K562 (cell line): ENCODE data around the gene SNX1. TPM values are rescaled to one million over a fixed set of nuclear protein-coding genes. Genes with fewer than 3 reads are reported as not detected.
A peak's percentile ranks its signal among the peaks of the same experiment; 100 is the strongest.

ENCODE experiments used
- BRD4 ChIP-seq: fragments of 200-600 bp; sonication (generic); IDR thresholded peaks from 2 replicates; pipeline ENCODE4 v1.6.1; 2017; ENCODE audit warnings: inconsistent platforms
- ELF2 ChIP-seq: fragments of 250-450 bp; sonication (Bioruptor Pico); IDR thresholded peaks from 2 replicates; pipeline ENCODE4 v1.5.0; 2021; ENCODE audit warnings: mild to moderate bottlenecking
- GATA2 ChIP-seq: sonication (generic); formaldehyde crosslinking; IDR thresholded peaks from 2 replicates; pipeline ENCODE4 v1.4.0; 2020; ENCODE audit warnings: mild to moderate bottlenecking, missing genetic modification reagents
- HES1 ChIP-seq: fragments of 450-650 bp; IDR thresholded peaks from 2 replicates; pipeline ENCODE4 v1.6.1; 2016; ENCODE audit warnings: low read depth, mild to moderate bottlenecking, moderate library complexity
- ILF3 ChIP-seq: fragments of 450-650 bp; IDR thresholded peaks from 2 replicates; pipeline ENCODE4 v1.6.1; 2018; ENCODE audit warnings: antibody characterized with exemption, mild to moderate bottlenecking, moderate library complexity, borderline replicate concordance
- KAT2B ChIP-seq: IDR thresholded peaks from one replicate; pipeline ENCODE4 v1.6.1; 2012; ENCODE audit warnings: low read depth, mild to moderate bottlenecking, control low read depth, inconsistent platforms, low read length, moderate library complexity
- MLX ChIP-seq, 2 experiments: fragments of 450-650 bp in 1 of 2; sonication (generic) in 1 of 2; formaldehyde crosslinking; conservative IDR thresholded peaks; 2 replicates each; pipeline versions ENCODE4 v1.4.0 to v1.8.1; 2020 to 2022; ENCODE audit warnings: mild to moderate bottlenecking in 1 of 2, missing genetic modification reagents in 1 of 2
- NBN ChIP-seq: fragments of 450-650 bp; IDR thresholded peaks from 2 replicates; pipeline ENCODE4 v1.6.1; 2016; ENCODE audit warnings: low read depth, mild to moderate bottlenecking
- NCOA1 ChIP-seq: fragments of 450-650 bp; IDR thresholded peaks from 2 replicates; pipeline ENCODE4 v1.6.1; 2016; ENCODE audit warnings: low read depth
- NRF1 ChIP-seq, 2 experiments: fragments of 450-650 bp; IDR thresholded peaks in 1 of 2; conservative IDR thresholded peaks in 1 of 2; 2 replicates each; pipeline ENCODE4 v1.6.1; 2014; ENCODE audit warnings: mild to moderate bottlenecking in 2 of 2
- PHB ChIP-seq: fragments of 250-450 bp; sonication (Bioruptor Pico); IDR thresholded peaks from 2 replicates; pipeline ENCODE4 v1.5.0; 2021
- ZBTB7A ChIP-seq: IDR thresholded peaks from 2 replicates; pipeline ENCODE4 v1.6.1; 2011; ENCODE audit warnings: low read depth, mild to moderate bottlenecking, low read length, moderate library complexity, borderline replicate concordance; ENCODE audit not compliant: control insufficient read depth
- ZNF133 ChIP-seq: fragments of 250-450 bp; sonication (Bioruptor Pico); IDR thresholded peaks from 2 replicates; pipeline ENCODE4 v1.4.0; 2020; ENCODE audit warnings: mild to moderate bottlenecking
- ZNF263 ChIP-seq: sonication (generic); formaldehyde crosslinking; IDR thresholded peaks from 2 replicates; pipeline ENCODE4 v1.8.0; 2022; ENCODE audit warnings: mild to moderate bottlenecking, missing genetic modification reagents, borderline replicate concordance
- polyA plus RNA-seq, 8 experiments: library from polyadenylated mRNA; depleted of rRNA in 4 of 8; stranded (reverse) in 5 of 8; unstranded in 3 of 8; fragments of >200 nt; fragmentation: Nextera tagmentation in 2 of 8; fragmentation: Illumina TruSeq in 1 of 8; extraction: Ambion mirVana in 2 of 8; extraction: Trizol in 1 of 8; gene quantifications; 2 replicates each; pipeline versions ENCODE4 v1.2.1 to v1.2.3, GENCODE V29; 2011 to 2014; ENCODE audit warnings: inconsistent platforms in 1 of 8, missing spikeins in 1 of 8
- total RNA-seq, 7 experiments: library from RNA; depleted of rRNA in 6 of 7; stranded (reverse); fragments of >200 nt in 6 of 7; fragmentation: Illumina TruSeq in 2 of 7; extraction: Trizol in 2 of 7; gene quantifications; 2 replicates each; pipeline versions ENCODE4 v1.2.1 to v1.2.3, GENCODE V29; 2011 to 2021; ENCODE audit warnings: low replicate concordance in 1 of 7
- TF ChIP-seq, protein P1 (sequence below): fragments of 250-450 bp; sonication (Bioruptor Pico); IDR thresholded peaks from 2 replicates; pipeline ENCODE4 v1.5.0; 2021; ENCODE audit warnings: mild to moderate bottlenecking, moderate library complexity
- TF ChIP-seq, protein P2 (sequence below): sonication (generic); formaldehyde crosslinking; IDR thresholded peaks from 2 replicates; pipeline ENCODE4 v1.8.0; 2022; ENCODE audit warnings: mild to moderate bottlenecking, missing genetic modification reagents
- TF ChIP-seq, protein P3 (sequence below): sonication (generic); formaldehyde crosslinking; IDR thresholded peaks from 2 replicates; pipeline ENCODE4 v1.8.1; 2023; ENCODE audit warnings: mild to moderate bottlenecking, missing genetic modification reagents
- TF ChIP-seq, protein P4 (sequence below): sonication (generic); formaldehyde crosslinking; IDR thresholded peaks from 2 replicates; pipeline ENCODE4 v1.8.0; 2022; ENCODE audit warnings: mild to moderate bottlenecking, missing genetic modification reagents, borderline replicate concordance

SNX1 gene
- total and polyA plus RNA-seq, 9 of the 15 experiments (the other 6 are each of a cell fraction or from before 2014, with no cell fraction given) = 11.0 to 105 (median 59.9) TPM

DNA sequence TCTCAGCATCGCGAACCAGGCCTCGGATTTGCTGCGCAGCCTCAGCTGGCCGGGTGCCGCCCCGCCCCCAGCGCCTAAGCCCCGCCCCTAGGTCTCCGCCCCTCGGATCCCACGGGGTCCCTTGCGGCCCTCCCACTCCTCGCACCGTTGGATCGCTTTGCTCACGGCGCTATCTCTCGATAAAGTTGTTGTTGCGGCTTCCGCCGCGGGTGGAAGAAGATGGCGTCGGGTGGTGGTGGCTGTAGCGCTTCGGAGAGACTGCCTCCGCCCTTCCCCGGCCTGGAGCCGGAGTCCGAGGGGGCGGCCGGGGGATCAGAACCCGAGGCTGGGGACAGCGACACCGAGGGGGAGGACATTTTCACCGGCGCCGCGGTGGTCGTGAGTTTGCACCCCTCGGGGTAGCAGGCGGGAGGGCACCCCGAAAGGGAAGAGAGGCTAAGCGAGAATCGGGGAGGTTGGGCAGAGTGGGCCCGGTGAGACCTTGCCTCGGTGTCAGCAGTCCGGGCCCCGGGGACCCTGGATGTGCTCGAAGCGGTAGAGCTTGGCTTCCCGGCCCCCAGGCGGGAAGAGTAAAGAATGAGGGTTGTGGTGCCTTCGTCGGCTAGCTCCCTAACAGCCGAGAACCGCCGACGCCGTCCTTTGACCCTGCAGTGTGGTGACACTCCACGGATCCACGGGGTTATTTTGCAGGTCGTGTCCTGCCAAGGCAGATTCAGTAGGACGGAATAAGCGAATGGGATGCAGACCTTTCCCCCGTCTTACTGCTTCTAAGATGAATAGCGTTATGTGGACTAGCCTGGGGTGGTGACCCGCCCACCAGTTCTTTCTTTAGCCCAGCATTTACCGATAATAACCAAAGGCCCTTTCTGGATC, at the start of gene SNX1 (continued):
- peak; percentile 87 for TF ChIP-seq ZBTB7A
- TF ChIP-seq HES1 = no peak
- no peak for TF ChIP-seq KAT2B
- no peak; a peak in 1 of 4 replicates for TF ChIP-seq MLX (CRISPR knock-in tag; conservative IDR thresholded peaks at IDR 0.05)
- TF ChIP-seq, protein P1, sequence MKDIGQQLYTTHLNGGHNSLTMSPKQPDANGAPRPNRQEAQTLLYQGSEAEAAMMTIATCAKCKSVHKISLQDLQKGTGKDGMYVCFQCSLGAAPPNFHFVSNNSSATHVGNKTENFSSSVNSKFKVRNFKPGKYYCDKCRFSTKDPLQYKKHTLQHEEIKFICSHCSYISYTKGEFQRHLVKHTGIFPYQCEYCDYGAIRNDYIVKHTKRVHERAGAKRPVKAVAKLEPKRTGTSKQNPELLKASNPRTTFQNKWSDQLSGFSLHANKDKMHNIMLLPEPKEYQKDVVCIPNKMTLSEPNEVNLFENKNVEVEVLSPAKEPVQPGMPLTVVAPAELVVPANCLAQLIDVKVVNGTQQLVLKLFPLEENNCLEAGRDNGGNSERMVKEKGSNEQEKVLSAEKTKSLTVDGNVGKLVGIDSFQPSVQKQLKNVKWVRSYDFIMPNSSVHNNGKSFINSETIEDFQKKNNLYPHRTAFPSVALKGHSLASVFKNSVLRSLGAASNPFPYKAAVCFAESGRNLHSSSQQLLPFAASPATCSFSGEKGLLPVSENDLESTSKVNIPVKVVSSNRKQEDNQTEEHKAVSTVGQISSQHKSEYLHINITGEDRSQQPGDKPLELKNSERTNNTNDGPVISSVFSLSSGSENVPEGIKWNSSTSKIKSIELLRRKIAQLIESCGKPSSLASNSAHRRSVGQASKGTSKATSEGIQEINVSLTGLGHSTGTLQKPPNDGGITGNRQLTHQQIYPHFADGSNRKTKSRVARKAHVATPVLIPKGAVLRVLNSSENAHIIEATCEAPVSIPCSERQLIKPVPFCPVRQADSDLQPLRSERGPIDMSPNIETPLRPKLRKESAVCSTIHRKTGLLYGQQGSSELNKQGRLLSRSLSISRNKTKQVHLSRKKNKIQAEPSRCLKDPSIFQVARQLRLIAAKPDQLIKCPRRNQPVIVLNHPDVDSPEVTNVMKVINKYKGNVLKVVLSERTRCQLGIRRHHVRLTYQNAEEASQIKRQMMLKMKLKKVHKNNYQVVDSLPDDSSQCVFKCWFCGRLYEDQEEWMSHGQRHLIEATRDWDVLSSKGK = no peak
- TF ChIP-seq PHB (CRISPR knock-in tag) = 0 out of 2 replicates have a peak, but pooled peaks have one; percentile 20
- peak; percentile 70 for TF ChIP-seq NCOA1
- peak; percentile 74; the same call in 1 of the 2 replicates for TF ChIP-seq ELF2
- no peak for TF ChIP-seq ILF3
- peak; percentile 82; the same call in 1 of the 2 replicates for TF ChIP-seq BRD4
- TF ChIP-seq, protein P2, sequence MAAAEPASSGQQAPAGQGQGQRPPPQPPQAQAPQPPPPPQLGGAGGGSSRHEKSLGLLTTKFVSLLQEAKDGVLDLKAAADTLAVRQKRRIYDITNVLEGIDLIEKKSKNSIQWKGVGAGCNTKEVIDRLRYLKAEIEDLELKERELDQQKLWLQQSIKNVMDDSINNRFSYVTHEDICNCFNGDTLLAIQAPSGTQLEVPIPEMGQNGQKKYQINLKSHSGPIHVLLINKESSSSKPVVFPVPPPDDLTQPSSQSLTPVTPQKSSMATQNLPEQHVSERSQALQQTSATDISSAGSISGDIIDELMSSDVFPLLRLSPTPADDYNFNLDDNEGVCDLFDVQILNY (CRISPR knock-in tag) = 0 out of 2 replicates have a peak, but pooled peaks have one; percentile 23
- TF ChIP-seq ZNF133 (CRISPR knock-in tag) = no peak
- no peak for TF ChIP-seq GATA2 (CRISPR knock-in tag)
- TF ChIP-seq, protein P3, sequence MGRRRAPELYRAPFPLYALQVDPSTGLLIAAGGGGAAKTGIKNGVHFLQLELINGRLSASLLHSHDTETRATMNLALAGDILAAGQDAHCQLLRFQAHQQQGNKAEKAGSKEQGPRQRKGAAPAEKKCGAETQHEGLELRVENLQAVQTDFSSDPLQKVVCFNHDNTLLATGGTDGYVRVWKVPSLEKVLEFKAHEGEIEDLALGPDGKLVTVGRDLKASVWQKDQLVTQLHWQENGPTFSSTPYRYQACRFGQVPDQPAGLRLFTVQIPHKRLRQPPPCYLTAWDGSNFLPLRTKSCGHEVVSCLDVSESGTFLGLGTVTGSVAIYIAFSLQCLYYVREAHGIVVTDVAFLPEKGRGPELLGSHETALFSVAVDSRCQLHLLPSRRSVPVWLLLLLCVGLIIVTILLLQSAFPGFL (CRISPR knock-in tag) = no peak
- TF ChIP-seq ZNF263 = no peak
- TF ChIP-seq NRF1 (conservative IDR thresholded peaks at IDR 0.05 in 1 of 2, IDR thresholded peaks at IDR 0.05 in 1 of 2) = peak; percentile 92 to 93
- TF ChIP-seq, protein P4, sequence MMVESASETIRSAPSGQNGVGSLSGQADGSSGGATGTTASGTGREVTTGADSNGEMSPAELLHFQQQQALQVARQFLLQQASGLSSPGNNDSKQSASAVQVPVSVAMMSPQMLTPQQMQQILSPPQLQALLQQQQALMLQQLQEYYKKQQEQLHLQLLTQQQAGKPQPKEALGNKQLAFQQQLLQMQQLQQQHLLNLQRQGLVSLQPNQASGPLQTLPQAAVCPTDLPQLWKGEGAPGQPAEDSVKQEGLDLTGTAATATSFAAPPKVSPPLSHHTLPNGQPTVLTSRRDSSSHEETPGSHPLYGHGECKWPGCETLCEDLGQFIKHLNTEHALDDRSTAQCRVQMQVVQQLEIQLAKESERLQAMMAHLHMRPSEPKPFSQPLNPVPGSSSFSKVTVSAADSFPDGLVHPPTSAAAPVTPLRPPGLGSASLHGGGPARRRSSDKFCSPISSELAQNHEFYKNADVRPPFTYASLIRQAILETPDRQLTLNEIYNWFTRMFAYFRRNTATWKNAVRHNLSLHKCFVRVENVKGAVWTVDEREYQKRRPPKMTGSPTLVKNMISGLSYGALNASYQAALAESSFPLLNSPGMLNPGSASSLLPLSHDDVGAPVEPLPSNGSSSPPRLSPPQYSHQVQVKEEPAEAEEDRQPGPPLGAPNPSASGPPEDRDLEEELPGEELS (CRISPR knock-in tag) = peak; percentile 89
- TF ChIP-seq NBN = peak; percentile 67; the same call in 1 of the 2 replicates
